ENCODE measurements around the gene TNFRSF19.
"Not testable (repeated sequence)": the region's sequence is repeated elsewhere in the genome, so short reads cannot be mapped to it uniquely, and the experiment has no call there.

TNFRSF19 gene

DNA sequence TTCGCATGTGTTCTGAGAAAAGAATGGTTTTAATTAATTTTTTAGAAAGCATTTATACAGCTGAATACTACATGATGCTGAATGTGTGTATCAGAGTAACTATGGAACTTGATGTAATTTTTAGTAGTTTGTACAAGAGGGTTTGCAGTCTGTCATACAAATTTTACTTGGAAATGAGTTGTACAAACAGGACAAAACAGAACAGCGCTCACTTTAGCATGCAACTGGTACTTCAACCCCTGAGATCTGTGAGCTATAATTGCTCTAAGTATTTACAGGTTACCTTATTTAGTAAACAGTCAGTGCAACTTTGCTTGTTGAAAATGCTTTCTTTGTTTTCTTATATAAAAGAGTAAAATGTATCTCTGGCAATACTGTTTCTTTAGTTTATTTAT, 706 bp downstream of the TNFRSF19 start:
- no peak for DNase-seq

GRCh38 chr13:23571431-23571830, 1.2 kb downstream of the TNFRSF19 start:
- no peak for DNase-seq

DNA sequence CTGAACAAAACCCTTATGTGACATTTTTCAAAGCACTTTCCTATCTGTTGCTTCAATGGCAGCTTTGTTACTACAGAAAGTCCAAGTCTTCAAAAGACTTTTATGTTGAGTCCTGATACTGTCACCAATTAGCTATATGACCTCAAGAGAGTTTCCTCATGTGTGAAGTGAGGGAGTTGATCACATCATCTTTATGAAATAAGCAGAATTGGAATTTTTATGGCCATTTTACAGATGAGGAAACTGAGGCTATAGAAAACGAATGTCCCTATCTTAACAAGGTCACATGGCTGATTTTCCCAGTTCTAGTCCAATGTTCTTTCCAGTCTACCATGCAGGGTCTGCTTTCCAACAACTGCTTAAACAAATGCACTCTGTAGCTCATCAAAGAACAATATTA, 2.6 kb downstream of the TNFRSF19 start:
- DNase-seq = no peak

- no peak for DNase-seq
These were observed 4.4 kb downstream of the TNFRSF19 start for GRCh38 chr13:23574421-23575145.

DNA sequence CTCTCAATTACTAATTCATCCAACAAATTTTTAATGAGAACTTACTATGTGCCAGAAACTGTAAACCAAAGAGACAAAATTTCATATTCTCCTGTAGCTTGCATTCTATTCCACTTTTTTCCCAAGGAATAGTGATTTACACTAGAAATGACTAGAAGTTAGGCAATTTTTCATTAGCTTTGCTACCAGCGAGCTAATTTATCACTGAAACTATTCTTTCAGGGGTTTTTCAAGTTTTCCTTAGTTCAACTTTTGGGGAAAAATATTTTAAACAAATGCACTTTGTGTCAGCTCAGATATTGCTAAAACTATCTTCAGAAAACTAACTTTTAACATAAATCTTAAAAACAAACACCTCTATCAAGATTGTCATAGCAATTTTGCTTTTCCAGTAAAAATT, 5.4 kb downstream of the TNFRSF19 start:
- DNase-seq = no peak

- peak; percentile 72 for DNase-seq
These were observed 8.3 kb downstream of the TNFRSF19 start for GRCh38 chr13:23578411-23579071.

DNA sequence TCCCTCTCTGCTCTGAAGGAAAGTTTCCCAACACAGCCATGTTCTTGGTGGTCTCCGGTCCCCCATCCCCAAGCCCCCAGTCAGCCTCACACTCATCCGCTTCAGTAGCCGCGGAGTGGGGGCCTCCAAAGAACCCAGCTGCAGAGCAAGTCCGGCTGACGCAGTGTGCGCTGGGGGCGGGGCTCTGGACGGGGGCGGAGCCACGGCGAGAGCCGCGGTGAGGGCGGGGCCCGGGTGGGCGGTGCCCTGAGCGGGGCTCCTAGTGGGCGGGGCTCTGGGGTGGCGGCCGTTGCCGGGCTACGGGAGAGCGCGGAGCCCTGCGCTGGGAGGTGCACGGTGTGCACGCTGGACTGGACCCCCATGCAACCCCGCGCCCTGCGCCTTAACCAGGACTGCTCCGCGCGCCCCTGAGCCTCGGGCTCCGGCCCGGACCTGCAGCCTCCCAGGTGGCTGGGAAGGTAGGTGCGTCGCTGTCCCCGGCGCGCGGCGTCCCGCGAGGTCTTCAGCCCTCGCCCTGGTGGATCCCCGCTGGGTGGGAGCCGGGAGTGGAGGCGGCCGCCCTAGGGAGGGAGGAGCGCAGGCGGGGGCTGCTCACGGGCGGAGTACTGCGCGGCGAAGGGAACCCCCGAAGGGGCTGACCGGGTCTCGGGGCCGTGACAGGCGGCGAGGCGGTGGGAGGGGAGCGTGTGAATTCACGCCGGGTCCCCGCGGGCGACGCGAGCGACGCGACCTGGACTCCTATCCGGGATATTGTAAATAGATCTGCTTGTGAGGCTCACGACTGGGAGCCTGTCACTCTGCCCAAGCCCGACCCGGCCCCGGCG, 9.1 kb downstream of the TNFRSF19 start:
- peak; percentile 84 for DNase-seq

DNA sequence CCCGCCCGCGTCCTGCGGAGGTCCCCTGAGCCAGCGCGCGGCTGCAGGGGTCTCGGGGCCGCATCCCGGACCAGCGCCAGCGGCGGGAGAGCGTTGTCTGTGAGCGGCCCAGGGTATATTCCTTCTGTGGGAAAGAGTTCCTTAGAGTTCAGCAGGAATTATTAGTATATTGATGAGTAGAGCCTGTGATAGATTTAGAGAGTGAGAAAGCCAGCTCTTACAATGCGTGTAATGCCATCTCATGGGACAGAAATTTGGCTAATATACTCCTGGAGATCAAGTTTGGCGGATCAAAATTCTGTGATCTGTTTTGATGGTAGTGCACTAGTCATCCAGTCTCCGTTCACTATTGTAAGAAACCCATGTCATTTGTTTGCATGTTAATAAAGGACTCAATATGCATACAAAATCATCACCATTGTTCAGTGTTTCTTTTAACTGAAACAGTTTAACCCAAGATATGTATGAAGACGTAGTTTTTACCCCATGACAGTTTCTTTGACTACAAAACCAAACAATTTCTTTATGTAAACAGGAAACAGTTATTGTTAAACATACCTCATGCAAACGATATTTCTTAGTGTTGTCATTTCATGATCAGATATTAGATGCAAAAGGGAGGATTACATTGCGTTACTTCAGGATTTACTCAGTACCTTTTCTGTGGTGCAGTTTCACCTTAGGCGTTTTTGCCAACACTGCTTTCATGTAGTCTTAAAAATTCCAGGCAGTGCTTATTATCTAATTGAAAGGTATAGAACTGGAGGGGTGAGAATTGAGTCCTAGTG, 9.9 kb downstream of the TNFRSF19 start:
- DNase-seq = no peak

DNA sequence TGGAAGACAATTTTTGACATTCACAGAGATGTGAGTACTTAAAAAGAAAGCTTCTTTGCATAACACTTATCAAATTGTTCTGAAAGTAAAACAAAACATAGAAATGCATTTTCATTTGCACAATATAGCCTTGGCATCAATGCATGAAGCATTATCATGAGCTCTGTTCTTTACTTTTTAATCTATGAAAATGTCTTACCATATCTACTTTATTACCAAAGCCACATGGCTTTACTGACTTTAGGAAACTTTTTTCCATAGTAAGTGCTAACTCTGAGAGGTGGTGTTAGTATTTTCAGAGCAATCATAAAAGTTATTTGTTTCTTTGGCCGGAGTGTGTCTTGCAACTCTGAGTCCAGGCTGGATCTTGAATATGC, 10.5 kb downstream of the TNFRSF19 start:
- DNase-seq = no peak

GRCh38 chr13:23583491-23583890, 13.3 kb downstream of the TNFRSF19 start:
- DNase-seq = no peak

DNA sequence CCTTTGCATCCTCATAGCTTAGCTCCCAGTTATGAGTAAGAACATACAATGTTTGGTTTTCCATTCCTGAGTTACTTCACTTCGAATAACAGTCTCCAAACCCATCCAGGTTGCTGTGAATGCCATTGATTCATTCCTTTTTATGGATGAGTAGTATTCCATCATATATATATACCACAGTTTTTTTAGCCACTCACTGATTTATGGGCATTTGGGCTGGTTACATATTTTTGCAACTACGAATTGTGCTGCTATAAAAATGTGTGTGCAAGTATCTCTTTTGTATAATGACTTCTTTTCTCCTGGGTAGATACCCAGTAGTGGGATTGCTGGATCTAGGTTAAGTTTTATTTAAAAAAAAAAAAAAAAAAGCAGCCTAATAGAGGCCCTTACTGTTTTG, 14.1 kb downstream of the TNFRSF19 start:
- no peak for DNase-seq

GRCh38 chr13:23586336-23586735, 16.1 kb downstream of the TNFRSF19 start:
- DNase-seq = no peak

- no peak for DNase-seq
These were observed 18.5 kb downstream of the TNFRSF19 start for GRCh38 chr13:23588666-23589065.

DNA sequence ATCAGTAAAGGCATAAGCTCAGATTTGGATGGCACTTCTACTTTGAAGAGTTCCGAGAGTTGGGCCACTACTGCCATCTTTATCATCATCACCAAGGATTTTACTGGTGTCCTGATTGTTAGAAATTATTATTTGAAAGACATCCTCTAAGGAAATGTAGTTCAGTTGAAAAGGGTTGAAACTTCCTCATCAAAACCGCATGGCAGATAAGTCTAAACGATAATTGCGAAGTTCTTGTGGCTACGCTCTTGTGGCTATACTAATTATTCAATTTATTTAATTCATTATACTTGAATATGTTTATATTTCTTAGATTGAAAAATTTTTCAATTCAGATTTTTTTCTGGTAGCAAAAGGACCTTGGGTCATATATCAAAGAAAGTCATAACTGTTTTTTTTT, 22.4 kb downstream of the TNFRSF19 start:
- no peak for DNase-seq

GRCh38 chr13:23593148-23593547, 22.9 kb downstream of the TNFRSF19 start:
- no peak for DNase-seq

DNA sequence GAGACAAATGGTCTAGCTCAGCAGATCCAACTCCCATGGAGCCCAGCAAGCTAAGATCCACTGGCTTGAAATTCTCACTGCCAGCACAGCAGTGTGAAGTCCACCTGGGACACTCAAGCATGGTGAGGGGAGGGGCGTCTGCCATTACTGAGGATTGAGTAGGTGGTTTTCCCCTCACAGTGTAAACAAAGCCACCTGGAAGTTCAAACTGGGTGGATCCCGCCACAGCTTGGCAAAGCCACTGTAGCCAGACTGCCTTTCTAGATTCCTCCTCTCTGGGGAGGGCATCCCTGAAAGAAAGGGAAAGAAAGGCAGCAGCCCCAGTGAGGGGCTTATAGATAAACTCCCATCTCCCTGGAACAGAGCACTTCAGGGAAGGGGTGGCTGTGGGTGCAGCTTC, 24.1 kb downstream of the TNFRSF19 start:
- not testable (repeated sequence) for DNase-seq

DNA sequence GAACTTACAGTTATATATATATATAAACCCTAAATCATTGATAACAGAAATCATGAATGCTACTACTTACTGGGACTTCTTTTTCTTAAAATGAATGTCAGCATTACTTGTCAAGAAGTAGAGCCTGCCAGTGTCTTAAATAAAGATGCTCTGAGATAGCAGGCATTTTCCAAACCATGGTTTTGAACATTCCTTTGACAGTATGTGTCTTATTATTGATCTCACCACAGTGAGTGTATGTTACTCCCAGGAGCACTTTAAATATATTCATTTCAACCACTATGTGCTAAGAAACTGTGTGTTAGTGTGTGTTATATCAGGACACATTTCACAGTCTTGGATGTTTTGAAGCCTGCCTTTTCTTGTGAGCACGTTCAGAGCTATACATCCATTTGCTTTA, 28.2 kb downstream of the TNFRSF19 start:
- peak; percentile 50 for DNase-seq

GRCh38 chr13:23599083-23599925, 29.1 kb downstream of the TNFRSF19 start:
- peak; percentile 35 for DNase-seq

DNA sequence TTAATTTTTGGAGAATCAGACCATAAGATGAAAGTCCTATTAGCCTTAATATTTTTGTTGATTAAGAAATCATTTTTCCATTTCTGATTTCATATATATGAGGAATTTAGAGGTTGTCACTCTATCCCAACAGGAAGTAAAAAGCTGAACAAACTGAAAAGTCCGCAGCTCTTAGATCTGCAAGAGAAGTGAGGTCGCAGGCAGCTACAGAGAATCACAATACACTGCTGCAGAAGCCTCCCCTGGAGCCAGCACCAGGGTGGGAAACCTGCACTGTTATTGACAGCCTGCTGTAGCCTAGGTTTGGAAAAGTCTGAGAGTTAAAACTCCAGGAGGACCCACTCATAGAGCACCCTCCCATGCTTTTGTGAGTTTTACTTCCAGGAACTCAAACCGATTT, 29.9 kb downstream of the TNFRSF19 start:
- no peak for DNase-seq

DNA sequence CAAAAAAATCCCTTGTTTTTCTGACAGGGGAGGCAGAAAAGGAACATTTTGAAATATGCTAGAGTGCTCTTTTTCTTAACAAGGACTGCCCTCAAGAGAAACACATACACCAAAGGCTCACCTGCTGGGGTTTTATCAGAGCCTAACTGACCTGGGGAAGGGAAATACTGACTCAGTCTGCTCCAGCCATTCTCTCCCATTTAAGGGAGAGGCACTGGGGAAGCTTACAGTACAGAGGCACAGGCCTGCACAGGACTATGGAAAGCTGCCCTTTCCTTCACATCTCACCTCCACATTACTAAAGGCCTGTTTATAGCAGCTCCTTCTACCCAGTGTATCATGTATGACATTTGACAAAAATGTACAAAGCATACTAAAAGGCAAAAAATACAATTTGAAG, 30.3 kb downstream of the TNFRSF19 start:
- DNase-seq = no peak

GRCh38 chr13:23605831-23606230, 35.6 kb downstream of the TNFRSF19 start:
- DNase-seq = no peak

DNA sequence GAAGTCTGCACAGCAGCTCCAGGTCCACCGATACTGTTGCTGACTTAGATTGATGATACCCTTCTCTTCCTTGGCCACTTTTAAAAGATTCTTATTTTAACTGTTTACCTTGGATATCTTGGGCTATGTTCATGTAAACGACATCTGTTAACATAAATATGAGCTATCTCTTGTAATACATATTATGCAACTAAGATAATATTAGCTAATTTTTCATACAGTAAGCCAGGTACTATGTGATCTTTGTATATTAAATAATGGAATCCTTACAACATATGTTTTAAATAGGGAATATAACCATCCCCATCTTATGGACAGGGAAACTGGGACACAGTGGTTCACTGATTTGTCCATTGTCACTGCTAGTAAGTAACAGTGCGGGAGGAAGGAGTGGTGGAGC, 37.9 kb downstream of the TNFRSF19 start:
- no peak for DNase-seq
